IMR-90 (cell line): ENCODE measurements around the gene MINK1.

Experiments used
- BHLHE40 ChIP-seq: fragments of 150-350 bp; IDR thresholded peaks from 2 replicates; pipeline ENCODE4 v1.6.1; 2016; ENCODE audit warnings: mild to moderate bottlenecking, low read depth, low read length
- CEBPB ChIP-seq: IDR thresholded peaks from 2 replicates; pipeline ENCODE4 v1.6.1; 2012; ENCODE audit warnings: low read depth, low read length, improper control_type of control experiment
- CHD1 ChIP-seq: IDR thresholded peaks from 2 replicates; pipeline ENCODE4 v1.6.1; 2012; ENCODE audit warnings: low read depth, low read length, improper control_type of control experiment
- CTCF ChIP-seq: conservative IDR thresholded peaks from 2 replicates; pipeline ENCODE4 v1.5.1; 2012; ENCODE audit warnings: mild to moderate bottlenecking, low read depth, low read length, improper control_type of control experiment
- FOS ChIP-seq: fragments of 150-350 bp; IDR thresholded peaks from 2 replicates; pipeline ENCODE4 v1.6.1; 2016; ENCODE audit warnings: low read depth, low read length
- MAFK ChIP-seq: IDR thresholded peaks from 2 replicates; pipeline ENCODE4 v1.6.1; 2012; ENCODE audit warnings: low read depth, low read length, improper control_type of control experiment
- MAZ ChIP-seq: IDR thresholded peaks from 2 replicates; pipeline ENCODE4 v1.6.1; 2012; ENCODE audit warnings: low read depth, mild to moderate bottlenecking, low read length, improper control_type of control experiment, moderate library complexity, borderline replicate concordance
- MXI1 ChIP-seq: IDR thresholded peaks from 2 replicates; pipeline ENCODE4 v1.6.1; 2012; ENCODE audit warnings: low read depth, mild to moderate bottlenecking, low read length, moderate library complexity, borderline replicate concordance
- POLR2A ChIP-seq: IDR thresholded peaks from 2 replicates; pipeline ENCODE4 v1.6.1; 2012; ENCODE audit warnings: mild to moderate bottlenecking, low read depth, low read length
- RAD21 ChIP-seq: IDR thresholded peaks from 2 replicates; pipeline ENCODE4 v1.6.1; 2012; ENCODE audit warnings: low read length, improper control_type of control experiment

- TF ChIP-seq CTCF, result no peak
- TF ChIP-seq RAD21, result no peak
- no peak for TF ChIP-seq MXI1
- no peak for TF ChIP-seq FOS
- no peak for TF ChIP-seq POLR2A
- no peak for TF ChIP-seq MAZ
- TF ChIP-seq BHLHE40, result no peak
- no peak for TF ChIP-seq CHD1
- TF ChIP-seq CEBPB, result no peak
- no peak for TF ChIP-seq MAFK
Observed at GRCh38 chr17:4887581-4887980, 54.4 kb downstream of the MINK1 start.
